Activated B cell treated with CpG ODN at 0.5 μM for 24 hours (primary cell): ENCODE data around the gene RBM20. TPM values are rescaled to one million over a fixed set of nuclear protein-coding genes. Genes with fewer than 3 reads are reported as not detected.

Experiments used
- ATAC-seq: fragments of 200-7000 bp; cut with Tn5 transposase; one replicate; pipeline ENCODE4 v1.10.0; 2021; ENCODE audit warnings: low read depth, mild to moderate bottlenecking, moderate library complexity
- CTCF ChIA-PET: fragments of 350-600 bp; sonication (Branson Sonifier 250); formaldehyde crosslinking; loops from one replicate; lab custom pipeline; 2021; ENCODE audit warnings: antibody characterized with exemption; lab: Charles Lee
- POLR2A ChIA-PET: fragments of 350-600 bp; sonication (Branson Sonifier 250); formaldehyde crosslinking; loops from one replicate; lab custom pipeline; 2021; ENCODE audit warnings: antibody characterized with exemption; lab: Charles Lee
- DNase-seq: peaks from one replicate; pipeline ENCODE4 v3.0.0; 2022
- H3K27ac Mint-ChIP-seq: one replicate; pipeline ENCODE4 v1.8.0; 2020; ENCODE audit warnings: mixed read lengths
- H3K27me3 Mint-ChIP-seq: one replicate; pipeline ENCODE4 v1.8.0; 2021; ENCODE audit warnings: mixed read lengths
- H3K36me3 Mint-ChIP-seq: one replicate; pipeline ENCODE4 v1.8.0; 2021; ENCODE audit warnings: low read depth, mixed read lengths
- H3K4me1 Mint-ChIP-seq: one replicate; pipeline ENCODE4 v1.8.0; 2021; ENCODE audit warnings: mixed read lengths
- H3K4me3 Mint-ChIP-seq: one replicate; pipeline ENCODE4 v1.8.0; 2020; ENCODE audit warnings: mild to moderate bottlenecking, mixed read lengths
- H3K9me3 Mint-ChIP-seq: one replicate; pipeline ENCODE4 v1.8.0; 2020; ENCODE audit warnings: mixed read lengths
- intact Hi-C: fragments of 100-400 bp; cut with micrococcal nuclease; formaldehyde crosslinking; loops from one replicate; pipeline ENCODE4 v1.15.1; 2024
- total RNA-seq: library from RNA; stranded (reverse); gene quantifications from 2 replicates; pipeline ENCODE4 v1.2.3, GENCODE V29; 2022
- TF ChIP-seq, protein P1 (sequence below): fragments of 200-600 bp; IDR thresholded peaks from one replicate; pipeline ENCODE4 v1.8.0; 2022; ENCODE audit warnings: antibody characterized with exemption, mild to moderate bottlenecking

The RBM20 gene
- total RNA-seq, 1 donor from 2014 or later, result 0.02 TPM

DNA sequence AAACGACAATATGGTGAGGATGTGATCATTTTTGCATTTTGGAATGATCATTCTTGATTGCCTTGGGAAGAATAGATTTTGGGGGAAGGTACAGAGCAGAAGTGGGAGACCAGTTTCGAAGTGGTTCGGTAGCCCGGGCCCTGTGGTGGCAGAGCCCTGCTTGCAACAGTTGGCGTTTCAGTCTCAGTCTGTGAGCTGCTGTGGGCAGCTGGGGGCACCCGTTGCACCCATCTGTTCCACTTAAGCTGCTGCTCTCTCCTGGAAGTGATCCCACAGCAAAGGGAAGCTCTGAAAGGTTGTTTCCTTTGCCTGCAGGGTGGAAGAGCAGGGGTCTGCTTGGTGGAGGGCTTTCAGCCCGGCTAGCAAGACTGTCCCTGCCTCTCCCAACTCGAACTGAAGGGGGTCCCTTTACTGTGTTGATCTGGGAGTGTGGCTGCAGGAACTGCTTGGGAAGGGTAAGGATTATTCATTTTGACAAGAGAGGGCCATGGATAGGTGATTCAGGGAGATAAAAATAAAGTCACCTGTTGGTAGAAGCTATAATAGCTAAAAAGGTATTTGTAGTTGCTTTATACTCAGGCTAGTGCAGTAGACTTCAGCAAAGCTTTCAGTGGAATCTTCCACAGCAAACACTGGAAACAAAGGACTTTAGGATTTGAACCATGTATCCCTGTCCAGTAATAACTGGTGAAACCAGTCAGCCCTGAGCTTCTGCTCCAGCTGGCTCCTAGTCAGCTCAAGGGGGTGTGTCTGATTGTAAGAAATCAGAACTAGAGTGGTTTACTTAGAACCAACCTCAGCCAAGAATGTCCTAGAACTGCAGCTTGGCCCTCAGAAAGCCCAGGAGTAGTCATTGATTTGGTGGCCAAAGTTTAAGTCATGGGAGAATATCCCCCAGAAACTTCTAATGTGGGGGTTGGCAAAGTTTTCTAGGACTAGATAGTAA lies 174.4 kb downstream of the RBM20 start:
- no peak overlapping the region for H3K27ac Mint-ChIP-seq
- TF ChIP-seq, protein P1, sequence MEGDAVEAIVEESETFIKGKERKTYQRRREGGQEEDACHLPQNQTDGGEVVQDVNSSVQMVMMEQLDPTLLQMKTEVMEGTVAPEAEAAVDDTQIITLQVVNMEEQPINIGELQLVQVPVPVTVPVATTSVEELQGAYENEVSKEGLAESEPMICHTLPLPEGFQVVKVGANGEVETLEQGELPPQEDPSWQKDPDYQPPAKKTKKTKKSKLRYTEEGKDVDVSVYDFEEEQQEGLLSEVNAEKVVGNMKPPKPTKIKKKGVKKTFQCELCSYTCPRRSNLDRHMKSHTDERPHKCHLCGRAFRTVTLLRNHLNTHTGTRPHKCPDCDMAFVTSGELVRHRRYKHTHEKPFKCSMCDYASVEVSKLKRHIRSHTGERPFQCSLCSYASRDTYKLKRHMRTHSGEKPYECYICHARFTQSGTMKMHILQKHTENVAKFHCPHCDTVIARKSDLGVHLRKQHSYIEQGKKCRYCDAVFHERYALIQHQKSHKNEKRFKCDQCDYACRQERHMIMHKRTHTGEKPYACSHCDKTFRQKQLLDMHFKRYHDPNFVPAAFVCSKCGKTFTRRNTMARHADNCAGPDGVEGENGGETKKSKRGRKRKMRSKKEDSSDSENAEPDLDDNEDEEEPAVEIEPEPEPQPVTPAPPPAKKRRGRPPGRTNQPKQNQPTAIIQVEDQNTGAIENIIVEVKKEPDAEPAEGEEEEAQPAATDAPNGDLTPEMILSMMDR, result no peak
- no peak for ATAC-seq
- intact Hi-C loops, result no loop called here
- no peak overlapping the region for H3K4me3 Mint-ChIP-seq
- CTCF ChIA-PET, result interaction anchor here (1.3 to 2.1 kb wide), 3 partner anchors 10 to 75 kb away, joined by 5 to 7 read pairs (median 7); no protein-coding TSS in a partner anchor
- DNase-seq, result no peak
- H3K9me3 Mint-ChIP-seq, result no peaks in the 10 kb centered on the region
- POLR2A ChIA-PET, result interaction anchor here (0.7 to 1.3 kb wide), 8 partner anchors 10 to 90 kb away, joined by 3 to 6 read pairs (median 3); partner anchors contain the start of gene PDCD4
- no peaks in the 10 kb centered on the region for H3K27me3 Mint-ChIP-seq
- no peaks in the 10 kb centered on the region for H3K36me3 Mint-ChIP-seq
- H3K4me1 Mint-ChIP-seq, result peaks cover 44% of the 10 kb centered on the region

DNA sequence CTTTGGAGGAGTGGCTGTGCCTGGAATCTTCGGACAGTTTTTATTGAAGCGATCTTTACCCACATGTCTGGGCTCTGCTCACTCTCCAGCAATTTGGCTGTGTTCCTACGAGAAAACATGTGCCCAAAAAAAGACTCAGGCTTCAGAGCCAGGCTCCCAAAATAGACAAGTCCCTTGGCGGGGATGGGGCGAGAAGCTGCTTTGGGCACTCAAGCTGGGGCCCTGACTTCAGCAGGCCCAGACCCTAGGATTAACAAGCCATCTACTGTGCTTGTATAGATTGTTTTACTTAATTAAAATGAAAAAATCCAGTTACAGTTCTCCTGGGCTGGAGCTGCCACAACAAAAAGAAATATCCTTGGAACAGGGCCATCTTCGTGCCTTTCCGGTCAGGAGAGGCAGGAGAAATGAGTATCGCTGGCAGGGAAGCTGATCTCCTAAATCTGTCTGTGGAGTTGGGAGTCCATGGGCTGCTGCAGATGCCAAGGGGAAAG lies 176.2 kb downstream of the RBM20 start:
- CTCF ChIA-PET, result no interaction called here
- Mint-ChIP-seq H3K4me3 (no peak overlapping the region), H3K4me1 (peaks cover 52% of the 10 kb centered on the region), H3K27ac (no peak overlapping the region), H3K36me3 (no peaks in the 10 kb centered on the region), H3K27me3 (no peaks in the 10 kb centered on the region), H3K9me3 (no peaks in the 10 kb centered on the region)
- TF ChIP-seq, protein P1, result no peak
- ATAC-seq (no peak), DNase-seq (no peak)
- intact Hi-C loops, result no loop called here
- POLR2A ChIA-PET, result interaction anchor here (0.7 kb wide), 1 partner anchor 12 kb away, joined by 3 read pairs; no protein-coding TSS in a partner anchor

DNA sequence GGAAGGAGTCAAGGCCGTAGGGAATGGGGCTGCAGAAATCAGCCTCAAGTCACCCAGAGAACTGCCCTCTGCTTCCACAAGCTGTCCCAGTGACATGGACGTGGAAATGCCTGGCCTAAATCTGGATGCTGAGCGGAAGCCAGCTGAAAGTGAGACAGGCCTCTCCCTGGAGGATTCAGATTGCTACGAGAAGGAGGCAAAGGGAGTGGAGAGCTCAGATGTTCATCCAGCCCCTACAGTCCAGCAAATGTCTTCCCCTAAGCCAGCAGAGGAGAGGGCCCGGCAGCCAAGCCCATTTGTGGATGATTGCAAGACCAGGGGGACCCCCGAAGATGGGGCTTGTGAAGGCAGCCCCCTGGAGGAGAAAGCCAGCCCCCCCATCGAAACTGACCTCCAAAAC lies 177.4 kb downstream of the RBM20 start:
- DNase-seq (no peak), ATAC-seq (no peak)
- Mint-ChIP-seq H3K36me3 (no peaks in the 10 kb centered on the region), H3K27me3 (no peaks in the 10 kb centered on the region), H3K27ac (no peak overlapping the region), H3K9me3 (no peaks in the 10 kb centered on the region), H3K4me3 (no peak overlapping the region), H3K4me1 (peaks cover 42% of the 10 kb centered on the region)
- POLR2A ChIA-PET, result no interaction called here
- CTCF ChIA-PET, result no interaction called here
- TF ChIP-seq, protein P1, result no peak
- intact Hi-C loops, result no loop called here

DNA sequence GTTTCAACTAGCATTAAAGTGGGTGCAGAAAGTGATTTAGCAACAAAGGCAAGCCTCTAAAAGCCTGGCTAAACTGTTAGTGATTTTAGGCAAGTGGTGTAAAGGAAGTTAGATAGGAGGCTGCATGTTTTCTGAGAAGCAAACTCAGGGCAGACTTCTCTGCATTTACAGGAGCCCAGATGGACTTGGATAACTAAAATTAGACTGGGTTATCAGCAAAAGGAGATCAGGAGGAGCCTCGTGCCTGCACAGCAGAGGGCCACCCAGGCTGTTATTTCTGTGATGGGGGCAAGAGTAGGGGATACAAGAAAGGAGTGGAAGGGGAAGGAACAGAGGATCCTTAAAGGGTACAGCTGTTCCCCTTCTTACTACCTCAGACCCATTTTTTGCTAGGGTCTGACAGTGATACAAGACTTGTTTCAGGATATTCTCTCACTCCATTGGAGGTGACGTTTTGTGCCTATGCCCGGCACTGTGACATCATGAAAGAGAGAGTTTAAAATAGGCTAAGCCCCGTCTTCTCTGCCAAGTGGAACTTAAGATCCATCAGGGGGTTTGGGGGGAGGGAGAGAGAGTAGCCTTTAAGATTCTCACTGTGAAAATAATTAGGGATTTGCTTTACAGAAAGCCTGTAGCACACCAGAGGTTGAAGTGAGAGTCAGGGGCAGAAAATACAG lies 178.0 kb downstream of the RBM20 start:
- TF ChIP-seq, protein P1, result no peak
- Mint-ChIP-seq H3K4me1 (peaks cover 36% of the 10 kb centered on the region), H3K9me3 (no peaks in the 10 kb centered on the region), H3K27me3 (no peaks in the 10 kb centered on the region), H3K4me3 (no peak overlapping the region), H3K27ac (no peak overlapping the region), H3K36me3 (no peaks in the 10 kb centered on the region)
- intact Hi-C loops, result loop anchor here (2.0 kb wide), 1 partner anchor 21 kb away; no protein-coding TSS in a partner anchor
- ATAC-seq (no peak), DNase-seq (no peak)
- ChIA-PET CTCF (interaction anchor here (1.3 kb wide), 1 partner anchor 42 kb away, joined by 3 read pairs; no protein-coding TSS in a partner anchor), POLR2A (no interaction called here)
